Sigmoid colon (tissue), 4 donors: ENCODE data around the gene OR11A1.
"Not testable (repeated sequence)": the region's sequence is repeated elsewhere in the genome, so short reads cannot be mapped to it uniquely, and the experiment has no call there.

ENCODE experiments used
- EP300 ChIP-seq, 4 donors: sonication (generic); formaldehyde crosslinking; IDR thresholded peaks; one replicate each; pipeline ENCODE4 v1.6.1; 2017; ENCODE audit warnings: antibody characterized with exemption in 4 of 4
- TF ChIP-seq, protein P1 (sequence below), 4 experiments: fragments of 450-650 bp in 3 of 4; fragments of 200-600 bp in 1 of 4; IDR thresholded peaks; one replicate each; pipeline ENCODE4 v1.5.1; 2016 to 2019; ENCODE audit warnings: antibody characterized with exemption in 4 of 4, mild to moderate bottlenecking in 3 of 4, moderate library complexity in 2 of 4

- TF ChIP-seq EP300 (IDR thresholded peaks at IDR 0.05) = not testable (repeated sequence)
- TF ChIP-seq, protein P1, sequence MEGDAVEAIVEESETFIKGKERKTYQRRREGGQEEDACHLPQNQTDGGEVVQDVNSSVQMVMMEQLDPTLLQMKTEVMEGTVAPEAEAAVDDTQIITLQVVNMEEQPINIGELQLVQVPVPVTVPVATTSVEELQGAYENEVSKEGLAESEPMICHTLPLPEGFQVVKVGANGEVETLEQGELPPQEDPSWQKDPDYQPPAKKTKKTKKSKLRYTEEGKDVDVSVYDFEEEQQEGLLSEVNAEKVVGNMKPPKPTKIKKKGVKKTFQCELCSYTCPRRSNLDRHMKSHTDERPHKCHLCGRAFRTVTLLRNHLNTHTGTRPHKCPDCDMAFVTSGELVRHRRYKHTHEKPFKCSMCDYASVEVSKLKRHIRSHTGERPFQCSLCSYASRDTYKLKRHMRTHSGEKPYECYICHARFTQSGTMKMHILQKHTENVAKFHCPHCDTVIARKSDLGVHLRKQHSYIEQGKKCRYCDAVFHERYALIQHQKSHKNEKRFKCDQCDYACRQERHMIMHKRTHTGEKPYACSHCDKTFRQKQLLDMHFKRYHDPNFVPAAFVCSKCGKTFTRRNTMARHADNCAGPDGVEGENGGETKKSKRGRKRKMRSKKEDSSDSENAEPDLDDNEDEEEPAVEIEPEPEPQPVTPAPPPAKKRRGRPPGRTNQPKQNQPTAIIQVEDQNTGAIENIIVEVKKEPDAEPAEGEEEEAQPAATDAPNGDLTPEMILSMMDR (IDR thresholded peaks at IDR 0.05) = not testable (repeated sequence)
Observed at GRCh38 chr6:29436730-29437129, 20.1 kb downstream of the OR11A1 start.
